MCF 10A (cell line): ENCODE measurements around the gene TIMM22. TPM values are rescaled to one million over a fixed set of nuclear protein-coding genes. Genes with fewer than 3 reads are reported as not detected.

Experiments used
- BruUV-seq: library from RNA; stranded (reverse); fragments of 400-500 nt; replicated peaks from 2 replicates; lab custom pipeline; 2021; lab: Mats Ljungman, UMichigan
- CTCF ChIA-PET: fragments of 300-600 bp; sonication (Branson Sonifier 250); formaldehyde crosslinking; extraction: SDS; loops from one replicate; lab custom pipeline; 2021; ENCODE audit warnings: antibody characterized with exemption, inconsistent platforms; lab: Yijun Ruan, JAX
- POLR2A ChIA-PET: fragments of 300-600, 350-650 bp; sonication (Branson Sonifier 250); formaldehyde crosslinking; extraction: SDS; loops from one replicate; lab custom pipeline; 2020; ENCODE audit warnings: antibody characterized with exemption, inconsistent platforms; lab: Yijun Ruan, JAX
- DNase-seq: peaks from one replicate; pipeline ENCODE4 v3.0.0-alpha.2; 2018; ENCODE audit not compliant: unreplicated experiment
- H3K27ac Mint-ChIP-seq: one replicate; pipeline ENCODE4 v1.8.0; 2022; ENCODE audit warnings: mild to moderate bottlenecking, low read depth, mixed read lengths; ENCODE audit not compliant: unreplicated experiment
- H3K27me3 Mint-ChIP-seq: one replicate; pipeline ENCODE4 v1.8.0; 2022; ENCODE audit warnings: mixed read lengths; ENCODE audit not compliant: insufficient read depth, unreplicated experiment
- H3K36me3 Mint-ChIP-seq: one replicate; pipeline ENCODE4 v1.8.0; 2022; ENCODE audit warnings: mild to moderate bottlenecking, moderate library complexity, mixed read lengths; ENCODE audit not compliant: insufficient read depth, unreplicated experiment
- H3K4me1 Mint-ChIP-seq: one replicate; pipeline ENCODE4 v1.8.0; 2022; ENCODE audit warnings: mixed read lengths; ENCODE audit not compliant: insufficient read depth, unreplicated experiment
- H3K4me3 Mint-ChIP-seq: one replicate; pipeline ENCODE4 v1.8.0; 2022; ENCODE audit warnings: mild to moderate bottlenecking, moderate library complexity, mixed read lengths; ENCODE audit not compliant: unreplicated experiment
- H3K9me3 Mint-ChIP-seq: one replicate; pipeline ENCODE4 v1.8.0; 2022; ENCODE audit warnings: mixed read lengths; ENCODE audit not compliant: unreplicated experiment
- CTCF ChIP-seq: fragments of 200-600 bp; IDR thresholded peaks from one replicate; pipeline ENCODE4 v1.8.0; 2022; ENCODE audit warnings: antibody characterized with exemption, mild to moderate bottlenecking; ENCODE audit not compliant: unreplicated experiment
- intact Hi-C: fragments of 100-400 bp; cut with micrococcal nuclease; formaldehyde crosslinking; loops from 2 replicates; pipeline ENCODE4 v1.14.1; 2022
- total RNA-seq: library from RNA; stranded (reverse); gene quantifications from 2 replicates; pipeline ENCODE4 v1.2.3, GENCODE V29; 2022

TIMM22 gene
- total RNA-seq, 1 experiment from 2014 or later, result 16.6 TPM

DNA sequence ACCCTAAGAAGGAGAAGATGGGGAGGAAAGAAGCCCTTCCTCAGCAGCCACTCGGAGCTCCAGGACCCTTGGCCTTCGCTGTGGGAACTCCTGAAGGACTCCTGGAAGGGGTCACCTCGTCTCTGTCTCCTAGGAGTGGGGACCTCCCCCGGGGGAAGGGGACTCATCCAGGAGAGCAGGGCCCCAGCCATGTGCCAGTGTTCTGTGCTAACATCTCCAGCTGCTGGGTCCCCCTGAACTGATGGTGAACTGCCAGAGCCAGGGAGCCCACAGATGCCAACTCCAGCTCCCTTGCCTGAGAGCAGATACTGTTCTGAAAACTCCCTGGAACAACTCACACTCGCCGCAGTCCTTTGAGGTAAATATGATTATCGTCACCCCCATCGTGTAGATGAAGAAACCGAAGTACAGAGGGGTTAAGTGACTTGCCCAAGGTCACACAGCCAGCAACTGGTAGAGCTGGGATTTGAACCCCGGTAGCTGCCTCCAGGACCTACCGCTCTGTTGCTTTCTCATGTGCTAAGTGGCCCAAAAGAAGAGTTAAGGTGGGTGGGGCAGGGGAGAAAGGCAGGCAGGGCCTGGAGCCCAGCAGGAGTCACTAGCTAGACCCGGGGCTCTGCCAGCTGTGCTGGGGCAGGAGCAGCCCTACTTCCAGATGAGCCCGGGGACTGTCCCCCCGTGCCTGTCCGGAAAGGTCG, 10.5 kb downstream of the TIMM22 start:
- Mint-ChIP-seq H3K36me3 (peaks cover 31% of the 10 kb centered on the region), H3K4me1 (peaks cover 12% of the 10 kb centered on the region), H3K9me3 (no peaks in the 10 kb centered on the region), H3K27ac (no peak overlapping the region), H3K27me3 (no peaks in the 10 kb centered on the region), H3K4me3 (no peak overlapping the region)
- CTCF ChIA-PET, result interaction anchor here (0.8 to 1.1 kb wide), 4 partner anchors 8 to 49 kb away, joined by 3 to 4 read pairs (median 4); partner anchors contain the start of gene TIMM22
- intact Hi-C loops, result no loop called here
- TF ChIP-seq CTCF, result no peak
- DNase-seq, result no peak
- POLR2A ChIA-PET, result interaction anchor here (1.7 kb wide), 1 partner anchor 276 kb away, joined by 4 read pairs; no protein-coding TSS in a partner anchor
- no TSS peak for BruUV-seq

- H3K4me1 Mint-ChIP-seq, result peaks cover 11% of the 10 kb centered on the region
Measured at GRCh38 chr17:1008008-1008761, 11.3 kb downstream of the TIMM22 start.

GRCh38 chr17:1009229-1010085, 12.5 kb downstream of the TIMM22 start:
- peaks cover 11% of the 10 kb centered on the region for H3K4me1 Mint-ChIP-seq
- H3K27me3 Mint-ChIP-seq, result no peaks in the 10 kb centered on the region
- no peak overlapping the region for H3K27ac Mint-ChIP-seq
- no peaks in the 10 kb centered on the region for H3K9me3 Mint-ChIP-seq
- BruUV-seq, result no TSS peak
- ChIA-PET CTCF (interaction anchor here (2.7 kb wide), 1 partner anchor 10 kb away, joined by 9 read pairs; no protein-coding TSS in a partner anchor), POLR2A (no interaction called here)
- no peak for DNase-seq
- intact Hi-C loops, result no loop called here
- peaks cover 19% of the 10 kb centered on the region for H3K36me3 Mint-ChIP-seq
- TF ChIP-seq CTCF, result no peak
- H3K4me3 Mint-ChIP-seq, result no peak overlapping the region

More at GRCh38 chr17:1008008-1008761, 11.3 kb downstream of the TIMM22 start:
- BruUV-seq, result no TSS peak
- no peak for TF ChIP-seq CTCF
- intact Hi-C loops, result no loop called here
- peaks cover 23% of the 10 kb centered on the region for H3K36me3 Mint-ChIP-seq
- ChIA-PET CTCF (interaction anchor here (1.0 to 1.1 kb wide), 3 partner anchors 9 to 48 kb away, joined by 3 to 4 read pairs (median 4); partner anchors contain the start of gene TIMM22), POLR2A (interaction anchor here (1.7 kb wide), 1 partner anchor 277 kb away, joined by 4 read pairs; no protein-coding TSS in a partner anchor)
- no peaks in the 10 kb centered on the region for H3K9me3 Mint-ChIP-seq
- no peaks in the 10 kb centered on the region for H3K27me3 Mint-ChIP-seq
- H3K27ac Mint-ChIP-seq, result no peak overlapping the region
- H3K4me3 Mint-ChIP-seq, result no peak overlapping the region
- DNase-seq, result no peak
